ENCODE measurements around the gene DHRS12.

Gene DHRS12

GRCh38 chr13:51758691-51759090 lies 45.3 kb downstream of the DHRS12 start:
- no peak for TF ChIP-seq CTCF (conservative IDR thresholded peaks at IDR 0.05; ENCODE audit: control insufficient read depth, insufficient read depth, low read depth, low read length)
- no peak for DNase-seq (ENCODE audit: low read depth)
- no peak overlapping the region for H3K4me3 ChIP-seq (ENCODE audit: control insufficient read depth, low read depth, low read length)

- no peak for DNase-seq (ENCODE audit: low read depth)
- no peak overlapping the region for H3K4me3 ChIP-seq (ENCODE audit: control insufficient read depth, low read depth, low read length)
- TF ChIP-seq CTCF (conservative IDR thresholded peaks at IDR 0.05; ENCODE audit: control insufficient read depth, insufficient read depth, low read depth, low read length) = no peak
Measured at GRCh38 chr13:51756651-51757050, 47.3 kb downstream of the DHRS12 start.

- no peak overlapping the region for H3K4me3 ChIP-seq (ENCODE audit: control insufficient read depth, low read depth, low read length)
- DNase-seq (ENCODE audit: low read depth) = no peak
- TF ChIP-seq CTCF (conservative IDR thresholded peaks at IDR 0.05; ENCODE audit: control insufficient read depth, insufficient read depth, low read depth, low read length) = no peak
Measured at GRCh38 chr13:51747438-51748434, 56.2 kb downstream of the DHRS12 start.

GRCh38 chr13:51746802-51747201 lies 57.2 kb downstream of the DHRS12 start:
- H3K4me3 ChIP-seq (ENCODE audit: control insufficient read depth, low read depth, low read length) = no peak overlapping the region
- TF ChIP-seq CTCF (conservative IDR thresholded peaks at IDR 0.05; ENCODE audit: control insufficient read depth, insufficient read depth, low read depth, low read length) = no peak
- DNase-seq (ENCODE audit: low read depth) = no peak

GRCh38 chr13:51745243-51745642 lies 58.7 kb downstream of the DHRS12 start:
- TF ChIP-seq CTCF (conservative IDR thresholded peaks at IDR 0.05; ENCODE audit: control insufficient read depth, insufficient read depth, low read depth, low read length) = no peak
- DNase-seq (ENCODE audit: low read depth) = no peak
- H3K4me3 ChIP-seq (ENCODE audit: control insufficient read depth, low read depth, low read length) = no peak overlapping the region

- TF ChIP-seq CTCF (conservative IDR thresholded peaks at IDR 0.05; ENCODE audit: control insufficient read depth, insufficient read depth, low read depth, low read length) = no peak
- H3K4me3 ChIP-seq (ENCODE audit: control insufficient read depth, low read depth, low read length) = no peak overlapping the region
- DNase-seq (ENCODE audit: low read depth) = no peak
Measured at GRCh38 chr13:51742611-51743010, 61.4 kb downstream of the DHRS12 start.
